Activated CD4-positive, alpha-beta T cell treated with anti-CD3 and anti-CD28 coated beads, Interleukin-2, amount 50 U/mL, for 48 hours (primary cell): Measurements from ENCODE around the gene NUMB.
A peak's percentile ranks its signal among the peaks of the same experiment; 100 is the strongest.

Source experiments
- DNase-seq, 2 experiments: peaks; one replicate each; pipeline ENCODE4 v3.0.0-alpha.2; 2020

NUMB gene

GRCh38 chr14:73286598-73286997 is 171.7 kb downstream of the NUMB start:
- DNase-seq = no peak

GRCh38 chr14:73285979-73286378 is 172.4 kb downstream of the NUMB start:
- no peak for DNase-seq

GRCh38 chr14:73283608-73284379 is 174.6 kb downstream of the NUMB start:
- no peak for DNase-seq

GRCh38 chr14:73280903-73281302 is 177.4 kb downstream of the NUMB start:
- no peak for DNase-seq

GRCh38 chr14:73277376-73277775 is 181.0 kb downstream of the NUMB start:
- DNase-seq = no peak

- DNase-seq = no peak
Measured at GRCh38 chr14:73276836-73277235, 181.5 kb downstream of the NUMB start.

- no peak for DNase-seq
Measured at GRCh38 chr14:73273799-73274198, 184.5 kb downstream of the NUMB start.

GRCh38 chr14:73272393-73272792 is 186.0 kb downstream of the NUMB start:
- DNase-seq = no peak

- peak in 1 of 2 experiments; percentile 13 for DNase-seq
Measured at GRCh38 chr14:73269729-73270531, 188.4 kb downstream of the NUMB start.

- DNase-seq = no peak
Measured at GRCh38 chr14:73267474-73267873, 190.9 kb downstream of the NUMB start.

GRCh38 chr14:73266317-73266716 is 192.0 kb downstream of the NUMB start:
- no peak for DNase-seq

GRCh38 chr14:73265721-73266046 is 192.7 kb downstream of the NUMB start:
- no peak for DNase-seq

GRCh38 chr14:73264885-73265720 is 193.2 kb downstream of the NUMB start:
- no peak for DNase-seq

- no peak for DNase-seq
Measured at GRCh38 chr14:73264080-73264884, 194.1 kb downstream of the NUMB start.

GRCh38 chr14:73263606-73264005 is 194.7 kb downstream of the NUMB start:
- DNase-seq = no peak

- no peak for DNase-seq
Measured at GRCh38 chr14:73262427-73263183, 195.7 kb downstream of the NUMB start.

GRCh38 chr14:73261520-73262426 is 196.6 kb downstream of the NUMB start:
- no peak for DNase-seq

- no peak for DNase-seq
Measured at GRCh38 chr14:73261075-73261474, 197.3 kb downstream of the NUMB start.

- DNase-seq = no peak
Measured at GRCh38 chr14:73260574-73260973, 197.8 kb downstream of the NUMB start.

GRCh38 chr14:73259837-73260236 is 198.5 kb downstream of the NUMB start:
- DNase-seq = no peak
